ENCODE data around the gene PTGDR.

The PTGDR gene

GRCh38 chr14:52318062-52318461 lies 50.6 kb downstream of the PTGDR start:
- ATAC-seq (ENCODE audit: low read depth) (no peak), DNase-seq (ENCODE audit: low spot score) (no peak)
- Histone ChIP-seq H3K4me1 (ENCODE audit: insufficient read depth, poor library complexity, severe bottlenecking) (no peaks in the 10 kb centered on the region), H3K9me3 (ENCODE audit: severe bottlenecking) (no peaks in the 10 kb centered on the region), H3K27ac (ENCODE audit: poor library complexity, severe bottlenecking) (no peak overlapping the region), H3K36me3 (ENCODE audit: low read depth) (no peaks in the 10 kb centered on the region), H3K4me3 (ENCODE audit: severe bottlenecking) (no peak overlapping the region), H3K27me3 (ENCODE audit: insufficient read depth, poor library complexity, severe bottlenecking) (peaks cover 21% of the 10 kb centered on the region)
- TF ChIP-seq, protein P1, sequence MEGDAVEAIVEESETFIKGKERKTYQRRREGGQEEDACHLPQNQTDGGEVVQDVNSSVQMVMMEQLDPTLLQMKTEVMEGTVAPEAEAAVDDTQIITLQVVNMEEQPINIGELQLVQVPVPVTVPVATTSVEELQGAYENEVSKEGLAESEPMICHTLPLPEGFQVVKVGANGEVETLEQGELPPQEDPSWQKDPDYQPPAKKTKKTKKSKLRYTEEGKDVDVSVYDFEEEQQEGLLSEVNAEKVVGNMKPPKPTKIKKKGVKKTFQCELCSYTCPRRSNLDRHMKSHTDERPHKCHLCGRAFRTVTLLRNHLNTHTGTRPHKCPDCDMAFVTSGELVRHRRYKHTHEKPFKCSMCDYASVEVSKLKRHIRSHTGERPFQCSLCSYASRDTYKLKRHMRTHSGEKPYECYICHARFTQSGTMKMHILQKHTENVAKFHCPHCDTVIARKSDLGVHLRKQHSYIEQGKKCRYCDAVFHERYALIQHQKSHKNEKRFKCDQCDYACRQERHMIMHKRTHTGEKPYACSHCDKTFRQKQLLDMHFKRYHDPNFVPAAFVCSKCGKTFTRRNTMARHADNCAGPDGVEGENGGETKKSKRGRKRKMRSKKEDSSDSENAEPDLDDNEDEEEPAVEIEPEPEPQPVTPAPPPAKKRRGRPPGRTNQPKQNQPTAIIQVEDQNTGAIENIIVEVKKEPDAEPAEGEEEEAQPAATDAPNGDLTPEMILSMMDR (IDR thresholded peaks at IDR 0.05; ENCODE audit: poor library complexity, severe bottlenecking): no peak

GRCh38 chr14:52318826-52319645 lies 51.5 kb downstream of the PTGDR start:
- no peak for ATAC-seq (ENCODE audit: low read depth)
- Histone ChIP-seq H3K36me3 (ENCODE audit: low read depth) (no peaks in the 10 kb centered on the region), H3K27me3 (ENCODE audit: insufficient read depth, poor library complexity, severe bottlenecking) (peaks cover 15% of the 10 kb centered on the region), H3K27ac (ENCODE audit: poor library complexity, severe bottlenecking) (no peak overlapping the region), H3K4me3 (ENCODE audit: severe bottlenecking) (no peak overlapping the region), H3K9me3 (ENCODE audit: severe bottlenecking) (no peaks in the 10 kb centered on the region), H3K4me1 (ENCODE audit: insufficient read depth, poor library complexity, severe bottlenecking) (no peaks in the 10 kb centered on the region)
- TF ChIP-seq, protein P1 (IDR thresholded peaks at IDR 0.05; ENCODE audit: poor library complexity, severe bottlenecking): no peak
- DNase-seq (ENCODE audit: low spot score): no peak

DNA sequence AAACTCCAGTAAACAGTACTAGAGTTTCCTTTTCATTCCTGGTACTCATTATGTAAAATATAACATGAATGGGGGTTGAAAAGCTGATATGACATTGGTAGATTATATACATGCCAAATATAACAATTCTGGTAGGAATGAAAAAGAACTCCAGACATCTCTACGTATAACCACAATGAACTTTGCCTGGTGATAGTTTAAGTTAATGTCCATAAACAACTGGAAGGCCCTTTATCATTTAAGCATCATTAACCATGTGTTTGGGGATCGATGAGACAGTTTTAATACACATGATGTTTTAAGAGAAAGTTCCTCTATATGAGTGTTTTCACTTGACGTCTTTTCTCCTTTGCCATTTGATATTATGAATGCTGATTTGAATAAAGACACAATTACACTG lies 52.4 kb downstream of the PTGDR start:
- Histone ChIP-seq H3K4me3 (ENCODE audit: severe bottlenecking) (no peak overlapping the region), H3K27me3 (ENCODE audit: insufficient read depth, poor library complexity, severe bottlenecking) (peaks cover 8% of the 10 kb centered on the region), H3K27ac (ENCODE audit: poor library complexity, severe bottlenecking) (no peak overlapping the region), H3K36me3 (ENCODE audit: low read depth) (no peaks in the 10 kb centered on the region), H3K4me1 (ENCODE audit: insufficient read depth, poor library complexity, severe bottlenecking) (no peaks in the 10 kb centered on the region), H3K9me3 (ENCODE audit: severe bottlenecking) (no peaks in the 10 kb centered on the region)
- ATAC-seq (ENCODE audit: low read depth) (no peak), DNase-seq (ENCODE audit: low spot score) (no peak)
- TF ChIP-seq, protein P1 (IDR thresholded peaks at IDR 0.05; ENCODE audit: poor library complexity, severe bottlenecking): no peak

GRCh38 chr14:52325126-52325525 lies 57.6 kb downstream of the PTGDR start:
- peaks cover 15% of the 10 kb centered on the region for H3K4me1 ChIP-seq (ENCODE audit: insufficient read depth, poor library complexity, severe bottlenecking)
- no peaks in the 10 kb centered on the region for H3K36me3 ChIP-seq (ENCODE audit: low read depth)
- TF ChIP-seq, protein P1 (IDR thresholded peaks at IDR 0.05; ENCODE audit: poor library complexity, severe bottlenecking): no peak
- H3K27me3 ChIP-seq (ENCODE audit: insufficient read depth, poor library complexity, severe bottlenecking): no peaks in the 10 kb centered on the region
- no peak overlapping the region for H3K27ac ChIP-seq (ENCODE audit: poor library complexity, severe bottlenecking)
- peak; percentile 59; the same call in 2 of the 3 replicates for ATAC-seq (ENCODE audit: low read depth)
- no peak overlapping the region for H3K4me3 ChIP-seq (ENCODE audit: severe bottlenecking)
- no peak for DNase-seq (ENCODE audit: low spot score)
- H3K9me3 ChIP-seq (ENCODE audit: severe bottlenecking): no peaks in the 10 kb centered on the region

DNA sequence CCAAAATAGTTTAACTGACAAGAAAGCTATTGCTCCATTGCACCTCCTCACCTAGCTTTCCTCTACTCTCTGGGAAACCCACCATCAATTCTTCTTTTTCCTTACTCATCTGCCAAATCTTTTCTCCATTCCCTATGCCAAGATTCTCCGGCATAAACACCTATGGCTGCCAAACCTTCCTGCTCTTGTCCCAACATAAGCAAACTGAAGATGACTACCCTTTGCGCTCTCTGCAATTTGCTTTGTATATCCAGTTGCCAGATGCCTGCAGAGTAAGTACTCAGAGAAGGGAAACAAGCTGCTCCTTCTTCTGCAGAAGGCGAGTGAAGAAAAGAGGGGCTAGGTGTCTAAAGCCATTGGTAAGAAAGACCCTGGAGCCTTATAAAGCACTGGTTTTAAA lies 58.1 kb downstream of the PTGDR start:
- Histone ChIP-seq H3K4me3 (ENCODE audit: severe bottlenecking) (no peak overlapping the region), H3K9me3 (ENCODE audit: severe bottlenecking) (no peaks in the 10 kb centered on the region), H3K27ac (ENCODE audit: poor library complexity, severe bottlenecking) (no peak overlapping the region), H3K27me3 (ENCODE audit: insufficient read depth, poor library complexity, severe bottlenecking) (no peaks in the 10 kb centered on the region), H3K36me3 (ENCODE audit: low read depth) (no peaks in the 10 kb centered on the region), H3K4me1 (ENCODE audit: insufficient read depth, poor library complexity, severe bottlenecking) (peaks cover 15% of the 10 kb centered on the region)
- ATAC-seq (ENCODE audit: low read depth) (no peak), DNase-seq (ENCODE audit: low spot score) (no peak)
- TF ChIP-seq, protein P1 (IDR thresholded peaks at IDR 0.05; ENCODE audit: poor library complexity, severe bottlenecking): no peak
